HEK293 (cell line): ENCODE data around the gene GLCCI1.

Experiments
- CTCF ChIA-PET: fragments of 350-600 bp; formaldehyde crosslinking; extraction: SDS; loops from one replicate; lab custom pipeline; 2021; ENCODE audit warnings: antibody characterized with exemption; lab: Yijun Ruan, JAX
- POLR2A ChIA-PET: fragments of 300-600 bp; formaldehyde crosslinking; extraction: SDS; loops from one replicate; lab custom pipeline; 2020; ENCODE audit warnings: antibody characterized with exemption, inconsistent platforms; lab: Yijun Ruan, JAX
- H3K27ac ChIP-seq: fragments of 200-500 bp; sonication (Bioruptor generic); 2 replicates; pipeline ENCODE4 v1.5.1; 2014; ENCODE audit warnings: low read depth, low read length, control low read depth, inconsistent platforms; ENCODE audit errors: extremely low read depth
- H3K36me3 ChIP-seq, 2 experiments: fragments of 200-500 bp in 1 of 2; sonication (Bioruptor generic) in 1 of 2; 1 replicate in 1 of 2; 2 replicates in 1 of 2; pipeline ENCODE4 v1.5.1; 2014 to 2017; ENCODE audit warnings: inconsistent platforms in 2 of 2, low read length in 2 of 2; ENCODE audit not compliant: control insufficient read depth in 2 of 2, insufficient read depth in 1 of 2
- H3K4me1 ChIP-seq: fragments of 200-500 bp; sonication (Bioruptor generic); 2 replicates; pipeline ENCODE4 v1.5.1; 2014; ENCODE audit warnings: mild to moderate bottlenecking, low read length, inconsistent platforms; ENCODE audit not compliant: control insufficient read depth, insufficient read depth
- H3K4me3 ChIP-seq: 2 replicates; pipeline ENCODE4 v1.5.1; 2011; ENCODE audit warnings: low read depth, mild to moderate bottlenecking, control low read depth, low read length, moderate library complexity
- H3K9me3 ChIP-seq: fragments of 200-500 bp; sonication (Bioruptor generic); 2 replicates; pipeline ENCODE4 v1.5.1; 2014; ENCODE audit warnings: low read depth, low read length, inconsistent platforms; ENCODE audit not compliant: control insufficient read depth, insufficient read depth
- PATZ1 ChIP-seq: fragments of 450-650 bp; formaldehyde crosslinking; IDR thresholded peaks from 2 replicates; pipeline ENCODE4 v1.5.1; 2016; ENCODE audit warnings: missing biosample characterization, missing genetic modification characterization
- ZBTB48 ChIP-seq: fragments of 450-650 bp; formaldehyde crosslinking; IDR thresholded peaks from 2 replicates; pipeline ENCODE4 v1.5.1; 2016; ENCODE audit warnings: missing biosample characterization, missing genetic modification characterization
- ZEB2 ChIP-seq: fragments of 450-650 bp; formaldehyde crosslinking; IDR thresholded peaks from 2 replicates; pipeline ENCODE4 v1.5.1; 2016; ENCODE audit warnings: missing biosample characterization, missing genetic modification characterization
- ZNF16 ChIP-seq: fragments of 450-650 bp; formaldehyde crosslinking; IDR thresholded peaks from 2 replicates; pipeline ENCODE4 v1.5.1; 2016; ENCODE audit warnings: low read depth, missing biosample characterization, missing genetic modification characterization
- ZNF280D ChIP-seq: fragments of 450-650 bp; formaldehyde crosslinking; IDR thresholded peaks from 2 replicates; pipeline ENCODE4 v1.5.1; 2016; ENCODE audit warnings: missing biosample characterization, missing genetic modification characterization
- ZNF311 ChIP-seq: fragments of 450-650 bp; formaldehyde crosslinking; IDR thresholded peaks from 2 replicates; pipeline ENCODE4 v1.5.1; 2017; ENCODE audit warnings: missing biosample characterization, missing genetic modification characterization, borderline replicate concordance
- ZNF426 ChIP-seq: fragments of 450-650 bp; formaldehyde crosslinking; IDR thresholded peaks from 2 replicates; pipeline ENCODE4 v1.5.1; 2017; ENCODE audit warnings: missing biosample characterization, missing genetic modification characterization, mild to moderate bottlenecking, inconsistent platforms, moderate library complexity
- ZNF48 ChIP-seq: fragments of 450-650 bp; formaldehyde crosslinking; IDR thresholded peaks from 2 replicates; pipeline ENCODE4 v1.5.1; 2016; ENCODE audit warnings: missing biosample characterization, missing genetic modification characterization
- ZNF518A ChIP-seq: fragments of 450-650 bp; formaldehyde crosslinking; conservative IDR thresholded peaks from 2 replicates; pipeline ENCODE4 v1.5.1; 2016; ENCODE audit warnings: low read depth, missing biosample characterization, missing genetic modification characterization
- ZNF585B ChIP-seq: fragments of 450-650 bp; formaldehyde crosslinking; IDR thresholded peaks from 2 replicates; pipeline ENCODE4 v1.5.1; 2016; ENCODE audit warnings: missing biosample characterization, missing genetic modification characterization
- ZNF596 ChIP-seq: fragments of 450-650 bp; IDR thresholded peaks from 2 replicates; pipeline ENCODE4 v1.5.0; 2018; ENCODE audit warnings: missing biosample characterization, mild to moderate bottlenecking, missing genetic modification characterization, moderate library complexity
- ZXDB ChIP-seq: fragments of 450-650 bp; formaldehyde crosslinking; IDR thresholded peaks from 2 replicates; pipeline ENCODE4 v1.5.1; 2016; ENCODE audit warnings: missing biosample characterization, missing genetic modification characterization

GLCCI1 gene

GRCh38 chr7:7976677-7977076, 8.1 kb downstream of the GLCCI1 start:
- TF ChIP-seq ZBTB48 (no peak), PATZ1 (tag by site-specific recombination) (no peak), ZNF280D (tag by site-specific recombination) (no peak), ZNF426 (tag by site-specific recombination) (no peak), ZNF311 (tag by site-specific recombination) (no peak), ZNF48 (tag by site-specific recombination) (no peak), ZEB2 (tag by site-specific recombination) (no peak), ZNF16 (tag by site-specific recombination) (no peak), ZNF518A (tag by site-specific recombination) (no peak), ZNF585B (no peak)
- Histone ChIP-seq H3K36me3 (no peaks in the 10 kb centered on the region), H3K9me3 (no peaks in the 10 kb centered on the region), H3K4me3 (no peak overlapping the region), H3K27ac (no peak overlapping the region), H3K4me1 (peaks cover 10% of the 10 kb centered on the region)
- ChIA-PET CTCF (no interaction called here), POLR2A (interaction anchor here (1.5 kb wide), 1 partner anchor 9 kb away, joined by 3 read pairs; the partner anchor contains the start of gene GLCCI1)

- Histone ChIP-seq H3K4me1 (peaks cover 9% of the 10 kb centered on the region), H3K4me3 (no peak overlapping the region), H3K9me3 (no peaks in the 10 kb centered on the region), H3K27ac (no peak overlapping the region), H3K36me3 (no peaks in the 10 kb centered on the region)
- ChIA-PET POLR2A (interaction anchor here (1.5 kb wide), 1 partner anchor 10 kb away, joined by 3 read pairs; the partner anchor contains the start of gene GLCCI1), CTCF (no interaction called here)
- no peak for TF ChIP-seq ZXDB (tag by site-specific recombination)
- TF ChIP-seq ZNF596 (tag by site-specific recombination) = no peak
These were observed 9.2 kb downstream of the GLCCI1 start for GRCh38 chr7:7977774-7978173.
